LNCaP clone FGC (cell line): ENCODE data around the gene SGCA.

ENCODE experiments used
- DNase-seq: peaks from one replicate; pipeline ENCODE4 v3.0.0-alpha.2; 2011; ENCODE audit warnings: low read depth
- H3K4me3 ChIP-seq: 2 replicates; pipeline ENCODE4 v1.5.1; 2011; ENCODE audit warnings: mild to moderate bottlenecking, low read depth, low read length, control low read depth
- TF ChIP-seq, protein P1 (sequence below): IDR thresholded peaks from 2 replicates; pipeline ENCODE4 v1.5.1; 2012; ENCODE audit warnings: mild to moderate bottlenecking; ENCODE audit not compliant: control insufficient read depth, insufficient read depth; ENCODE audit errors: extremely low read depth

SGCA gene

DNA sequence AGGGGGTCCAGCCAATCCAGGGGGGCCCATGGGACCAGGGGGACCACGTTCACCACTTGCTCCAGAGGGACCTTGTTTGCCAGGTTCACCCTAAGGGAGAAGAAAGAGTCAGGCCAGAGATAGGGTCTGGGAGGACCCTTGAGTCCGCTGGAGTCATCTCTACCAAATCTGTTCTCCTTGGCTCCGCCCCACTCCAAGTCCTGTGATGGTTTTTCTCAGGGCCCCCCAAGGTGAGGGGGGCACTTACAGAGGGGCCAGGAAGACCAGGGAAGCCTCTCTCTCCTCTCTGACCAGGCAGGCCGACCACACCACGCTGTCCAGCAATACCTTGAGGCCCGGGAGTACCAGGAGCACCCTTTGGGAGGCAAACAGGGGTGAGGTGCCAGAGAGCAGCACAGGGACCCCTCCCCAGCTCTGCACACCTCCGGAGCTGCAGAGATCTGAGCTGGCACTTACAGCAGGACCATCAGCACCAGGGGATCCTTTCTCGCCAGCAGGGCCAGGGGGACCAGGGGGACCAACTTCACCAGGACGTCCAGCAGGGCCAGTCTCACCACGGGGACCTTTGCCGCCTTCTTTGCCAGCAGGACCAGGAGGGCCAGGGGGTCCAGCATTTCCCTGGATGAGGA lies 23.2 kb downstream of the SGCA start:
- TF ChIP-seq, protein P1, sequence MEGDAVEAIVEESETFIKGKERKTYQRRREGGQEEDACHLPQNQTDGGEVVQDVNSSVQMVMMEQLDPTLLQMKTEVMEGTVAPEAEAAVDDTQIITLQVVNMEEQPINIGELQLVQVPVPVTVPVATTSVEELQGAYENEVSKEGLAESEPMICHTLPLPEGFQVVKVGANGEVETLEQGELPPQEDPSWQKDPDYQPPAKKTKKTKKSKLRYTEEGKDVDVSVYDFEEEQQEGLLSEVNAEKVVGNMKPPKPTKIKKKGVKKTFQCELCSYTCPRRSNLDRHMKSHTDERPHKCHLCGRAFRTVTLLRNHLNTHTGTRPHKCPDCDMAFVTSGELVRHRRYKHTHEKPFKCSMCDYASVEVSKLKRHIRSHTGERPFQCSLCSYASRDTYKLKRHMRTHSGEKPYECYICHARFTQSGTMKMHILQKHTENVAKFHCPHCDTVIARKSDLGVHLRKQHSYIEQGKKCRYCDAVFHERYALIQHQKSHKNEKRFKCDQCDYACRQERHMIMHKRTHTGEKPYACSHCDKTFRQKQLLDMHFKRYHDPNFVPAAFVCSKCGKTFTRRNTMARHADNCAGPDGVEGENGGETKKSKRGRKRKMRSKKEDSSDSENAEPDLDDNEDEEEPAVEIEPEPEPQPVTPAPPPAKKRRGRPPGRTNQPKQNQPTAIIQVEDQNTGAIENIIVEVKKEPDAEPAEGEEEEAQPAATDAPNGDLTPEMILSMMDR = no peak
- H3K4me3 ChIP-seq = no peak overlapping the region
- no peak for DNase-seq

DNA sequence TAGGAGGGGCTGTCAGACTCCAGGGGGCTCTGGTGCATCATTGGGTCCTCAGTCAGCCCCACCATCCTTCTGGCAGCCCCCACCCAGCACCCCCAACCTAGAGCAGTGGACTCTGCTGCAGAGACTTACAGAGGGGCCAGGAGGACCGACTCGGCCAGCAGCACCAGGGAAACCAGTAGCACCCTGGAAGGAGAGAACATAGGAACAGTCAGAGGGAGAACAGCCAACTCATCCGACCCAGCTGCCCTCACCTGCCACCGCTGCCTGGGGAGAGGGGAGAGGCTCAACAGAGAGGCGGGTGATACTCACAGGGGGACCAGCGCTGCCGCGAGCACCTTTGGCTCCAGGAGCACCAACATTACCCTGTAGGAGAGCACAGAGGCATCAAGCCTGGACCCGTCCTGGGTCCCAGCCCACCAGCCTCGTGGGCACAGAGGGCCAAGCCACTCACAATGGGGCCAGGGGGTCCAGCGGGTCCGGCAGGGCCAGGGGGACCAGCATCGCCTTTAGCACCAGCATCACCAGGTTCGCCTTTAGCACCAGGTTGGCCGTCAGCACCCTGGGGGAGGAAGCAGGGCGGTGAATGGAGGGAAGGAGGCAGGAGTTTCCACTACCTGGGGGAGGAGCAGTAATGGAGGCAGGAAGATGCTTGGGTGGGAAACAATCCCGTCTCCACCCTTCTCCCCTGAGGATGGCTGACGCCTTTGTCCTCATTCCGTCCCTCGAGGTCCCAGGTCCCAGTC lies 23.9 kb downstream of the SGCA start:
- no peak for DNase-seq
- TF ChIP-seq, protein P1 = no peak
- H3K4me3 ChIP-seq = no peak overlapping the region

DNA sequence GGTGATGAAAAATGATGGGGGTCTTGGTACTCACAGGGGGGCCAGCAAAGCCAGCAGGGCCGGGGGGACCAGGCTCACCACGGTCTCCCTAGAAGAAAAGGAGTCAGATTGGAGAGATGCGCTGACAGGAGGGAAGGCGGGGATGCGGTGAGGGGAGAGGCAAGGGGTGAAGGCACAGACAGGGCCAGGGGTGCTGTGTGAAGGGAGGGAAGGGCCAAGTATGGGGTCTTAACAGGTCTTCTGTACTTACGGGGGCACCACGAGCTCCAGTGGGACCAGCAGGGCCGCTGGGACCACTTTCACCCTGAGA lies 24.4 kb downstream of the SGCA start:
- DNase-seq = no peak
- no peak overlapping the region for H3K4me3 ChIP-seq
- TF ChIP-seq, protein P1 = no peak

DNA sequence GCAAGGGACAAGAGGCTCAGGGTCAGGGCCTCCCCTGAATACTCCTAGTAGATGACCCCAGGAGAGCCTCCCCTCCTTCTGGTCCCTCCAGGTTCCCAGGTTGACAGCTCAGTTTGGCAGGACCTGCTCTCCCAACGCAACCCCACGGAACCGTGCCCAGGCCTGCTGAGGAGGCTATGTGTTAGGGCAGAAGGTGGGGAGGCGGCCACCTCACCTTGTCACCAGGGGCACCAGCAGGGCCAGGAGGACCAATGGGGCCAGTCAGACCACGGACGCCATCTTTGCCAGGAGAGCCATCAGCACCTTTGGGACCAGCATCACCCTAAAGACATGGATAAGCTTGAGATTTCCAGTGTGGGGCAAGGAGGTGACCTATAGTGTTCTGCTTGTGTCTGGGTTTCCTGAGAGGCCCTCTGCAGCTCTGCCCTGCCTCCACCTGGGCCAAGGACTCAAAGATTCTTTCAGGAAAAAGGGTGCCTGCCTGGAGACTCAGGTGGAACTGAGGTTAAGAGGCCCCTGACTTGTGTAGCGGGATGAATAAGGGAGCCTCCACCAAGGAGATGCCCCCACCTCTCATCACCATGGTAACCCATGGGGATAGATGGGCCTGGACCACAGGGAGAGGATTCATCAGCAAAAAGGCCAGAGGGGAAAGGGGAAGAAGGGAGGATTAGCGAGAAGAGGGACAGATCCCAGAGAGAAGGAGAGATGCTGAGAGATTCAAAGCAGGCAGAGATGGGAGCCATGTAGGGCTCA lies 25.0 kb downstream of the SGCA start:
- H3K4me3 ChIP-seq = no peak overlapping the region
- TF ChIP-seq, protein P1 = no peak
- no peak for DNase-seq

DNA sequence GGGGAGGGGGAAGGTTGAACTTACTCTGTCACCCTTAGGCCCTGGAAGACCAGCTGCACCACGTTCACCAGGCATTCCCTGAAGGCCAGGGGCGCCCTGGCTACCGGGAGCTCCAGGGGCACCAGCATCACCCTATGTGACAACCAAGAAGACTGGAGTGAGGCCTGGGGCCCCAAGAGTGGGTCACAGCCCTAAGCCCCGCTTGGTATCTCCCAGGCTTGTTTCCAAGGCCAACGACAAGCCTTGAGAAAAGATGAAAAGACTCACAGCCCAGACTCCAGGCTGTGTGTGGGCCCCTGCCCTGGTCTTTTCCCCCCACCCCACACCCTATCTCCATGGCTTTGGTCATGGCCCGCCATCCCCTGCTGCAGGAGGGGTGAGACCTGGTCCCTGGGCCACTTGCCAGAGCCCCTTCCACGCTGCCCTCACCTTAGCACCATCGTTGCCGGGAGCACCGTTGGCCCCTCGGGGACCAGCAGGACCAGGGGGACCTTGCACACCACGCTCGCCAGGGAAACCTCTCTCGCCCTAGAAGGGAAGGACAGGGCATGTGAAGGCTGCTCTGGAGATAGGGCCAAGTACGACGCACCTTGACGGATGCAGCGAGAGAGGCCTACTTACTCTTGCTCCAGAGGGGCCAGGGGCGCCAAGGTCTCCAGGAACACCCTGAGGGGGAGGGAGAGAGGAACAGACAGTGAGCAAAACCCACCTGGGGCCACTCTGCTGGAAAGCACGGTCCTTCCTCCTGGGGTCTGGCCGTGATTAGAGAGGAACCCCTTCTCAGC lies 25.7 kb downstream of the SGCA start:
- H3K4me3 ChIP-seq = no peak overlapping the region
- no peak for DNase-seq
- TF ChIP-seq, protein P1 = no peak

DNA sequence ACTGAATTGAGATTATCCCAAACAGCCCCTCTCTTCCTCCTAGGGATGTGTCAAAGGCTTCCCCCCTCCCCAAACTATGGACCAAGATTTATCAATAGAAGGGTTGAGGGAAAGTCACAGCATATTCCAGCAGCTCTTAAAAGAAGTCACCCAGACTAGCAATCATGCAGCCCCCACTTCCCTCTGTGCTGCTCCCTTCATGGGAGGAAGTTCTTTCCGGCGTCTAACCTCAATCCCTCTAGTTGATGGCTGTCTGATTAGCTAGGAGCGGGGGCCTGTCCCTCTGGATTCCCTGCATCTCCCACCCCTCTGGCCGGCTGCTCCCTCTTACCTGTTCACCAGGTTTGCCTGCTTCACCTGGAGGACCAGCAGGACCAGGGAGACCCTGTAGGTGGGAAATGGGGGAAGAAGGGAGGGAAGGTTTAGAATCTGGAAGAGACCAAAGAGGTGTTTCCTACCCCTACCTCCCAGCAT lies 26.4 kb downstream of the SGCA start:
- H3K4me3 ChIP-seq = no peak overlapping the region
- no peak for DNase-seq
- TF ChIP-seq, protein P1 = no peak
